ENCODE data around the gene SPI1. TPM values are rescaled to one million over a fixed set of nuclear protein-coding genes. Genes with fewer than 3 reads are reported as not detected.

SPI1 gene
- total and polyA plus RNA-seq, 9 donors: 3.6 to 8.2 (median 5.9) TPM

DNA sequence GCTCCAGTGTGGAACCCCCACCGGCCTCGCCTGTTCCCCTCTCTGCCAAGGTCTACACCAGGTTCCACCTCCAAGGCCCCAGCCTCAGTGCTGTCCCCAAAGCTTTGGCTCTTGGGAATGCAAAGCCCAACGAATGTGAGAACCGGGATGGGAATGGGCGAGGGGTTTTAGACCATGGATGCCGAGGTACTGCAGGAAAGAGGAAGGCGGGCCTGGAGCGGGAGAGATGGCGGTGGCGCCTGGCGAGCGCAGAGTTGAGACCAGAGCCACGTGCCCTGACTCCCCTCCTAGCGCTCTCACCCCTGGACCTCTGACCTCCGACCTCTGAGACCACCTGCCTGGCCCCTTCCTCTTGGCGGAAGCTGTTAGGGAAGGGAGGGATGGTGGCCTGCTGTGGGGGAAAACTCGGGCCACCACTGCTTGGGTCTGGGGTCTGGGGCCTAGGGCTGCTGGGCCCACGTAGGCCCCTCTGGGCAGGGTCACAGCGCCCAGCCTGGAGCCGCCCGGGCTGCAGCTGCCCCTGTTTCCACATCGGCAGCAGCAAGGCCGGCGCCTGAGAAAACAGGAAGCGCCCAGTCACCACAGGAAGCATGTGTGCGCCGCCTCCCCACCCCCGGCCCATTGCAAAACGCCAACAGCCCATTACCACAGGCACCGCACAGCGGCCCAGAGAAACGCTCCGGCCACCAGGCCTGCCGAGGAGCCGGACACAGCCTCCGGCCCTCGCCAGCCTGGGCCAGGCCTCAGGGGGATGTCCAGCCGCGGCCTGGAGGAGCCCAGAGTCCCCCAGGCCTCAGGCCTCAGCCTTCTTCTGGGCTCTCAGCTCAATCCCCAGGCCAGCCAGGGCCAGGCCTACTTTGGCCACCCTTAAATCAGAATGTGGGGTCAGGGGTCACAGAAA is 16.2 kb upstream of the SPI1 start:
- peak; percentile 66 for DNase-seq
- Histone ChIP-seq H3K27me3 (ENCODE audit: control insufficient read depth, insufficient read depth, low read length) (no peaks in the 10 kb centered on the region), H3K4me1 (ENCODE audit: control insufficient read depth, insufficient read depth, low read length) (peaks cover 45% of the 10 kb centered on the region), H3K4me3 (ENCODE audit: low read length) (no peak overlapping the region), H3K27ac (ENCODE audit: low read length) (peak overlapping the region; percentile 86), H3K36me3 (ENCODE audit: control insufficient read depth, insufficient read depth, low read length) (no peaks in the 10 kb centered on the region), H3K9me3 (replicated peaks; ENCODE audit: control insufficient read depth, low read depth, low read length) (no peaks in the 10 kb centered on the region)
- WGBS (ENCODE audit: insufficient coverage): 64% methylated on average over 28 of the region's 39 CpGs

DNA sequence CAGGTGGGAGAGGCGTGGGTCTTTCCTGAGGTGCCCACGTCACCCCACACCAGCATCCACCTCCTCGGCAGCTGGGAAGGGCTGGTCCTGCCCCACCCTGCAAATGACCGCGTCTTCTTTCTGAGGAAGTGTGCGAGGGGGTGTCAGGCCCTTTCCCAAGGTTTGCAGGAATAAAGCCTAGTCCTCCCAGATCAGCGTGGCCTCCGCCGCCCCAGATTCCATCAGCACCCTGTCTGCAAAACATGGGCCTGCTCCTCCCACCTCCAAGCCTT is 15.6 kb upstream of the SPI1 start:
- no peaks in the 10 kb centered on the region for H3K27me3 ChIP-seq (ENCODE audit: control insufficient read depth, insufficient read depth, low read length)
- peaks cover 45% of the 10 kb centered on the region for H3K4me1 ChIP-seq (ENCODE audit: control insufficient read depth, insufficient read depth, low read length)
- WGBS (ENCODE audit: insufficient coverage): 79% methylated on average over 8 of the region's 9 CpGs
- DNase-seq: peak; percentile 10
- no peaks in the 10 kb centered on the region for H3K9me3 ChIP-seq (replicated peaks; ENCODE audit: control insufficient read depth, low read depth, low read length)
- no peaks in the 10 kb centered on the region for H3K36me3 ChIP-seq (ENCODE audit: control insufficient read depth, insufficient read depth, low read length)
- H3K4me3 ChIP-seq (ENCODE audit: low read length): no peak overlapping the region
- H3K27ac ChIP-seq (ENCODE audit: low read length): peak overlapping the region; percentile 86

DNA sequence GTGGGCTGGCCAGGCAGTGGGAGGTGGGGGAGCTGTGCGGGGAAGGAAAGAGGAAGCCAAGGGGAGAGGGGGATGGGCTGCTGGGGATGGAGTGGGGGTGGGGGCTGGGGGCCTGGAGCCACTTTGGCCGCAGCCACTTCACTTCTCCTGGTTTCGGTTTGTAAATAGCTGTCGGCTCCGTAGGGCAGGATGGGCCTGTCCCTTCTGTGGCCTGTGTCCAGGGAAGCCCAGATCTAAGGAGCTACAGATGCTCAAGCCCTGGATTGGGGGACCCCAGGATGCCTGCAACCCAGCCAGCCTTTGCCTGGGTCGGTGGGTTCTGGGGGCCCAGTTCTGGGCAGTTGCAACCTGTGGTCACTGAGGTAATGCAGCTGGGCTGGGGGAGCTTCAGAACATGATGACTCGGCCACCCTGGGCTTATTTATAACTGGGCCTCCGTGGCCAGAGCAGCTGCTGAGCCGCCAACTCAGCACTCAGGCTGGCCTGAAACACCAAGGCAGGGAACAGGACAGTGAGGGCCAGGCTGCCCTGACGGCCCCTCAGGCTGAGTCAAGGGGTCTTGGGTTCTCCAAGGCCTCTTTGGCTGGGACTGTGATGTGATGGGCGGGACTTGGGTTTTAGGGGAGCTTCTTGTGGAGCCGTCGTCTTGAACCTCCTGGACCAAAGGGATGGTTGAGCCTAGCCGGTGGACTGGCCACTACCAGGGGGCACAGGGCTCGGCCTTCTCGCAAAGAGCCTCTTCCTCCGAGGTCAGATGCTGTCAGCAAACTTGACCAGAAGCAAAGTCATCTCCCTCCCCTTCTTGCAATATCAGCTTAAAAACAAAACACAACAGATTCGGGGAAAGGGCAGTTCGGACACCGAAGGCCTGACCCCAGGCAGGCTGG is 15.1 kb upstream of the SPI1 start:
- H3K9me3 ChIP-seq (replicated peaks; ENCODE audit: control insufficient read depth, low read depth, low read length): no peaks in the 10 kb centered on the region
- peak overlapping the region; percentile 86 for H3K27ac ChIP-seq (ENCODE audit: low read length)
- no peaks in the 10 kb centered on the region for H3K27me3 ChIP-seq (ENCODE audit: control insufficient read depth, insufficient read depth, low read length)
- no peak overlapping the region for H3K4me3 ChIP-seq (ENCODE audit: low read length)
- H3K36me3 ChIP-seq (ENCODE audit: control insufficient read depth, insufficient read depth, low read length): no peaks in the 10 kb centered on the region
- WGBS (ENCODE audit: insufficient coverage): 47% methylated on average over 13 of the region's 20 CpGs
- peaks cover 43% of the 10 kb centered on the region for H3K4me1 ChIP-seq (ENCODE audit: control insufficient read depth, insufficient read depth, low read length)
- DNase-seq: peak; percentile 77

DNA sequence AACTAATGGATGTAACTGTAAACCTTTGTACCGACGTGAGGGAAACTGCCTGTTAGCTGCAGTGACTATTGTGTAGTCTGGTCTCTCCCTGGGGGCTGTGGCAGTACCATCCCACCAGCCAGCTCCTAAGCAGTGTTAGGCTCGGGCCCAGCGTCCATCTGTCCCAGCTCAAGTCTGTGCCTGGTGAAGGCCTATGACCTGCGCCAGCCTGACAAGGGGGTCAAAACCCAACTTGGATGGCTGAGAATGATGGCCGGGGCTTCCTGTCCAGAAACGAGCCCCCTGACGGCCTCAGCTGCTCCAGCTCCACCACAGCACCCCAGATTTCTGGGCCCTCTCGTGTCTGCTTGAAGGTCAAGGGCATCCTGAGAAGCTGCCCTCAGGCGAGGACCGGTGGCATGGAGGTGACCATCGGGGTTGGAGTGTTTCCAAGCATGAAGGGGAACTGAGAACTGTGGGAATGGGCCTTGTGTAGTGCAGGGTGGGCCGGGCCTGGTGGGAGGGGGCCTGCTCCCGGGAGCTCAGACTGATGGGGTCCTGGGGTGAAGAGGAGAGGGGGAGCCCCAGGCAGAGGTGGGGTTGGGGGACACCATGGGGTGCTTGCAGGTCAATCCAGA is 14.3 kb upstream of the SPI1 start:
- Histone ChIP-seq H3K36me3 (ENCODE audit: control insufficient read depth, insufficient read depth, low read length) (no peaks in the 10 kb centered on the region), H3K4me3 (ENCODE audit: low read length) (no peak overlapping the region), H3K4me1 (ENCODE audit: control insufficient read depth, insufficient read depth, low read length) (peaks cover 43% of the 10 kb centered on the region), H3K27ac (ENCODE audit: low read length) (peak overlapping the region; percentile 59), H3K9me3 (replicated peaks; ENCODE audit: control insufficient read depth, low read depth, low read length) (no peaks in the 10 kb centered on the region), H3K27me3 (ENCODE audit: control insufficient read depth, insufficient read depth, low read length) (no peaks in the 10 kb centered on the region)
- 79% methylated on average over 9 of the region's 14 CpGs for WGBS (ENCODE audit: insufficient coverage)
- DNase-seq: no peak

- 73% methylated on average over 12 of the region's 16 CpGs for WGBS (ENCODE audit: insufficient coverage)
- H3K27ac ChIP-seq (ENCODE audit: low read length): peak overlapping the region; percentile 59
- H3K27me3 ChIP-seq (ENCODE audit: control insufficient read depth, insufficient read depth, low read length): no peaks in the 10 kb centered on the region
- DNase-seq: no peak
- no peak overlapping the region for H3K4me3 ChIP-seq (ENCODE audit: low read length)
- no peaks in the 10 kb centered on the region for H3K36me3 ChIP-seq (ENCODE audit: control insufficient read depth, insufficient read depth, low read length)
- H3K9me3 ChIP-seq (replicated peaks; ENCODE audit: control insufficient read depth, low read depth, low read length): no peaks in the 10 kb centered on the region
- H3K4me1 ChIP-seq (ENCODE audit: control insufficient read depth, insufficient read depth, low read length): peaks cover 43% of the 10 kb centered on the region
These were observed 13.5 kb upstream of the SPI1 start for GRCh38 chr11:47391711-47392432.

- WGBS (ENCODE audit: insufficient coverage): 74% methylated on average over 11 of the region's 11 CpGs
- H3K36me3 ChIP-seq (ENCODE audit: control insufficient read depth, insufficient read depth, low read length): no peaks in the 10 kb centered on the region
- H3K9me3 ChIP-seq (replicated peaks; ENCODE audit: control insufficient read depth, low read depth, low read length): no peaks in the 10 kb centered on the region
- no peak overlapping the region for H3K4me3 ChIP-seq (ENCODE audit: low read length)
- peak; percentile 66 for DNase-seq
- H3K4me1 ChIP-seq (ENCODE audit: control insufficient read depth, insufficient read depth, low read length): peaks cover 43% of the 10 kb centered on the region
- peak overlapping the region; percentile 59 for H3K27ac ChIP-seq (ENCODE audit: low read length)
- H3K27me3 ChIP-seq (ENCODE audit: control insufficient read depth, insufficient read depth, low read length): no peaks in the 10 kb centered on the region
These were observed 12.8 kb upstream of the SPI1 start for GRCh38 chr11:47391077-47391583.

GRCh38 chr11:47390422-47390760 is 12.0 kb upstream of the SPI1 start:
- no peak for DNase-seq
- H3K36me3 ChIP-seq (ENCODE audit: control insufficient read depth, insufficient read depth, low read length): no peaks in the 10 kb centered on the region
- 87% methylated on average over 4 of the region's 6 CpGs for WGBS (ENCODE audit: insufficient coverage)
- H3K9me3 ChIP-seq (replicated peaks; ENCODE audit: control insufficient read depth, low read depth, low read length): no peaks in the 10 kb centered on the region
- peaks cover 39% of the 10 kb centered on the region for H3K4me1 ChIP-seq (ENCODE audit: control insufficient read depth, insufficient read depth, low read length)
- no peaks in the 10 kb centered on the region for H3K27me3 ChIP-seq (ENCODE audit: control insufficient read depth, insufficient read depth, low read length)
- H3K4me3 ChIP-seq (ENCODE audit: low read length): no peak overlapping the region
- peak overlapping the region; percentile 59 for H3K27ac ChIP-seq (ENCODE audit: low read length)

DNA sequence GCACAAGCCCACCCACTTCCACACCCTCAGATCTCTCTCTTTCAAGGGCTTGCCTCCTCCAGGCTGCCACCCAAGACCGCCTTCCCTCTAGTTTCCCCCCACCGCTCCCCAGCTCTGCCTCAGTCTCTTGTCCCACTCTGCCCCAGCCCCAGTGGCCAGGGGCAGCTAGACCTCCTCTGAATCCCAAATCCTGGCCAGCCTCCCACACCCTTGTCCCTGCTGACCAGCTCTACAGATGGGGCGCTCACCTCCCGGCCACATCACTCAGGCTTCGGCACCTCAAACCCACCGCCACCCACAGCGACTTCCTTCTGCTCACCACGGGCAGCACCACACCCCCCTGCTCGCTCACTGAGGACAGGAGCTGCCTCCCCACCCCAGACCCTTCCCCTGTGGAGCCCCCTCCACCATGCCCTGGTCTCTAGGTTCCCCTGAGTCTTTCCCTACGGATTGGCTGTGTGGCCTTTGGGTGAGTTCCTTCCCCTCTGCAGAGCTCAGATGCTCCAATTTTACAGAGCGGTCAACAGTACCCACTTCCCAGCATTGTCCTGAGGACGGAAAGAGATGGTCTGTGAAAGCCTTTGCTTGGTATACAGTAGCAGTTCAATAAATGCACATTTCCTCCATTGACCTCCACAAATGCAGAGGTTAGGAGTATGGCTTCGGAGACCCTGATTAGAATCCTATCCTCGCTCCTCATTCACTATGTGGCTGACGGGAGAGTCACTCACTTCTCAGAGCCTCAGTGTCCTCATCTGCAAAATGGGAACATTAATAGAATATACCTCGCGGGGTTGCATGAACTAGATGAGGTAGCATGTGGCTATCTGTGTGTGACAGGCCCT is 11.5 kb upstream of the SPI1 start:
- H3K9me3 ChIP-seq (replicated peaks; ENCODE audit: control insufficient read depth, low read depth, low read length): no peaks in the 10 kb centered on the region
- no peaks in the 10 kb centered on the region for H3K27me3 ChIP-seq (ENCODE audit: control insufficient read depth, insufficient read depth, low read length)
- 79% methylated on average over 10 of the region's 17 CpGs for WGBS (ENCODE audit: insufficient coverage)
- DNase-seq: no peak
- no peak overlapping the region for H3K27ac ChIP-seq (ENCODE audit: low read length)
- peaks cover 33% of the 10 kb centered on the region for H3K4me1 ChIP-seq (ENCODE audit: control insufficient read depth, insufficient read depth, low read length)
- H3K4me3 ChIP-seq (ENCODE audit: low read length): no peak overlapping the region
- H3K36me3 ChIP-seq (ENCODE audit: control insufficient read depth, insufficient read depth, low read length): no peaks in the 10 kb centered on the region
